ENCODE results near the gene MYRIP. TPM values are rescaled to one million over a fixed set of nuclear protein-coding genes. Genes with fewer than 3 reads are reported as not detected.

Gene MYRIP
- total and polyA plus RNA-seq, 5 donors from 2014 or later, result not detected

GRCh38 chr3:39779511-39780230, 29.7 kb upstream of the MYRIP start:
- ATAC-seq (ENCODE audit: low read depth in 2 of 2), result no peak
- peaks cover 4% of the 10 kb centered on the region for H3K27me3 Mint-ChIP-seq

GRCh38 chr3:39780352-39780751, 29.1 kb upstream of the MYRIP start:
- Histone ChIP-seq H3K4me3 (ENCODE audit: low read depth, low read length) (no peak overlapping the region), H3K36me3 (ENCODE audit: control insufficient read depth, insufficient read depth, low read length) (no peaks in the 10 kb centered on the region), H3K9me3 (ENCODE audit: control insufficient read depth in 2 of 2, low read length in 2 of 2) (no peaks in the 10 kb centered on the region), H3K27me3 (ENCODE audit: control insufficient read depth, insufficient read depth, low read length) (peaks cover 5% of the 10 kb centered on the region), H3K27ac (ENCODE audit: insufficient read depth, low read length, poor library complexity, severe bottlenecking) (no peak overlapping the region), H3K4me1 (ENCODE audit: control insufficient read depth, insufficient read depth, low read length, poor library complexity, severe bottlenecking) (no peaks in the 10 kb centered on the region)
- peaks cover 0 to 6% (median 2%) of the 10 kb centered on the region in 7 donors for H3K9me3 Mint-ChIP-seq
- no peak overlapping the region for H3K27ac Mint-ChIP-seq
- no peak for DNase-seq
- ATAC-seq (ENCODE audit: low read depth in 2 of 2), result no peak
- H3K36me3 Mint-ChIP-seq, result no peaks in the 10 kb centered on the region
- peaks cover 4% of the 10 kb centered on the region for H3K27me3 Mint-ChIP-seq
- no peak overlapping the region for H3K4me3 Mint-ChIP-seq
- H3K4me1 Mint-ChIP-seq, result no peaks in the 10 kb centered on the region

More at GRCh38 chr3:39779511-39780230, 29.7 kb upstream of the MYRIP start:
- Histone ChIP-seq H3K27me3 (ENCODE audit: control insufficient read depth, insufficient read depth, low read length) (peaks cover 5% of the 10 kb centered on the region), H3K9me3 (ENCODE audit: control insufficient read depth in 2 of 2, low read length in 2 of 2) (no peaks in the 10 kb centered on the region), H3K36me3 (ENCODE audit: control insufficient read depth, insufficient read depth, low read length) (no peaks in the 10 kb centered on the region), H3K4me3 (ENCODE audit: low read depth, low read length) (no peak overlapping the region), H3K4me1 (ENCODE audit: control insufficient read depth, insufficient read depth, low read length, poor library complexity, severe bottlenecking) (no peaks in the 10 kb centered on the region), H3K27ac (ENCODE audit: insufficient read depth, low read length, poor library complexity, severe bottlenecking) (no peak overlapping the region)
- no peak overlapping the region for H3K27ac Mint-ChIP-seq
- H3K9me3 Mint-ChIP-seq, result peaks cover 0 to 6% (median 3%) of the 10 kb centered on the region in 7 donors
- no peaks in the 10 kb centered on the region for H3K36me3 Mint-ChIP-seq
- no peak for DNase-seq
- no peak overlapping the region for H3K4me3 Mint-ChIP-seq
- H3K4me1 Mint-ChIP-seq, result no peaks in the 10 kb centered on the region

GRCh38 chr3:39781025-39781424, 28.4 kb upstream of the MYRIP start:
- no peaks in the 10 kb centered on the region for H3K36me3 Mint-ChIP-seq
- Histone ChIP-seq H3K27me3 (ENCODE audit: control insufficient read depth, insufficient read depth, low read length) (peaks cover 5% of the 10 kb centered on the region), H3K36me3 (ENCODE audit: control insufficient read depth, insufficient read depth, low read length) (no peaks in the 10 kb centered on the region), H3K4me3 (ENCODE audit: low read depth, low read length) (no peak overlapping the region), H3K27ac (ENCODE audit: insufficient read depth, low read length, poor library complexity, severe bottlenecking) (no peak overlapping the region), H3K4me1 (ENCODE audit: control insufficient read depth, insufficient read depth, low read length, poor library complexity, severe bottlenecking) (no peaks in the 10 kb centered on the region), H3K9me3 (ENCODE audit: control insufficient read depth in 2 of 2, low read length in 2 of 2) (no peaks in the 10 kb centered on the region)
- H3K27ac Mint-ChIP-seq, result no peak overlapping the region
- DNase-seq (no peak), ATAC-seq (ENCODE audit: low read depth in 2 of 2) (no peak)
- H3K4me3 Mint-ChIP-seq, result no peak overlapping the region
- H3K9me3 Mint-ChIP-seq, result peaks cover 0 to 6% (median 2%) of the 10 kb centered on the region in 7 donors
- peaks cover 4% of the 10 kb centered on the region for H3K27me3 Mint-ChIP-seq
- no peaks in the 10 kb centered on the region for H3K4me1 Mint-ChIP-seq

GRCh38 chr3:39781632-39782031, 27.8 kb upstream of the MYRIP start:
- Histone ChIP-seq H3K4me1 (ENCODE audit: control insufficient read depth, insufficient read depth, low read length, poor library complexity, severe bottlenecking) (no peaks in the 10 kb centered on the region), H3K27me3 (ENCODE audit: control insufficient read depth, insufficient read depth, low read length) (peaks cover 5% of the 10 kb centered on the region), H3K9me3 (ENCODE audit: control insufficient read depth in 2 of 2, low read length in 2 of 2) (no peaks in the 10 kb centered on the region), H3K4me3 (ENCODE audit: low read depth, low read length) (no peak overlapping the region), H3K36me3 (ENCODE audit: control insufficient read depth, insufficient read depth, low read length) (no peaks in the 10 kb centered on the region), H3K27ac (ENCODE audit: insufficient read depth, low read length, poor library complexity, severe bottlenecking) (no peak overlapping the region)
- peaks cover 0 to 6% (median 2%) of the 10 kb centered on the region in 7 donors for H3K9me3 Mint-ChIP-seq
- H3K4me3 Mint-ChIP-seq, result no peak overlapping the region
- no peak for ATAC-seq (ENCODE audit: low read depth in 2 of 2)
- no peak for DNase-seq
- H3K4me1 Mint-ChIP-seq, result no peaks in the 10 kb centered on the region
- no peaks in the 10 kb centered on the region for H3K36me3 Mint-ChIP-seq
- H3K27ac Mint-ChIP-seq, result no peak overlapping the region
- peaks cover 4% of the 10 kb centered on the region for H3K27me3 Mint-ChIP-seq

GRCh38 chr3:39783680-39784079, 25.7 kb upstream of the MYRIP start:
- H3K4me1 Mint-ChIP-seq, result no peaks in the 10 kb centered on the region
- H3K36me3 ChIP-seq (ENCODE audit: control insufficient read depth, insufficient read depth, low read length), result no peaks in the 10 kb centered on the region
- no peak overlapping the region for H3K27ac ChIP-seq (ENCODE audit: insufficient read depth, low read length, poor library complexity, severe bottlenecking)
- no peak overlapping the region for H3K4me3 Mint-ChIP-seq
- no peaks in the 10 kb centered on the region for H3K4me1 ChIP-seq (ENCODE audit: control insufficient read depth, insufficient read depth, low read length, poor library complexity, severe bottlenecking)
- no peak for DNase-seq
- H3K4me3 ChIP-seq (ENCODE audit: low read depth, low read length), result no peak overlapping the region
- H3K36me3 Mint-ChIP-seq, result no peaks in the 10 kb centered on the region
- ATAC-seq (ENCODE audit: low read depth in 2 of 2), result no peak
- no peak overlapping the region for H3K27ac Mint-ChIP-seq
- H3K9me3 Mint-ChIP-seq, result peaks cover 0 to 4% (median 0%) of the 10 kb centered on the region in 7 donors
- H3K9me3 ChIP-seq (ENCODE audit: control insufficient read depth in 2 of 2, low read length in 2 of 2), result no peaks in the 10 kb centered on the region
- peaks cover 4% of the 10 kb centered on the region for H3K27me3 Mint-ChIP-seq
- peaks cover 5% of the 10 kb centered on the region for H3K27me3 ChIP-seq (ENCODE audit: control insufficient read depth, insufficient read depth, low read length)

GRCh38 chr3:39784922-39785321, 24.5 kb upstream of the MYRIP start:
- Histone ChIP-seq H3K27ac (ENCODE audit: insufficient read depth, low read length, poor library complexity, severe bottlenecking) (no peak overlapping the region), H3K4me3 (ENCODE audit: low read depth, low read length) (no peak overlapping the region), H3K9me3 (ENCODE audit: control insufficient read depth in 2 of 2, low read length in 2 of 2) (no peaks in the 10 kb centered on the region), H3K4me1 (ENCODE audit: control insufficient read depth, insufficient read depth, low read length, poor library complexity, severe bottlenecking) (no peaks in the 10 kb centered on the region), H3K27me3 (ENCODE audit: control insufficient read depth, insufficient read depth, low read length) (peaks cover 5% of the 10 kb centered on the region), H3K36me3 (ENCODE audit: control insufficient read depth, insufficient read depth, low read length) (no peaks in the 10 kb centered on the region)
- Mint-ChIP-seq H3K4me1 (no peaks in the 10 kb centered on the region), H3K36me3 (no peaks in the 10 kb centered on the region), H3K4me3 (no peak overlapping the region), H3K9me3 (peaks cover 0 to 2% (median 0%) of the 10 kb centered on the region in 7 donors), H3K27ac (no peak overlapping the region), H3K27me3 (peaks cover 8% of the 10 kb centered on the region)
- DNase-seq, result no peak
- no peak for ATAC-seq (ENCODE audit: low read depth in 2 of 2)

GRCh38 chr3:39788128-39788883, 21.1 kb upstream of the MYRIP start:
- H3K4me3 ChIP-seq (ENCODE audit: low read depth, low read length), result no peak overlapping the region
- no peak overlapping the region for H3K27ac ChIP-seq (ENCODE audit: insufficient read depth, low read length, poor library complexity, severe bottlenecking)
- no peak overlapping the region for H3K4me3 Mint-ChIP-seq
- no peak for DNase-seq
- no peaks in the 10 kb centered on the region for H3K36me3 Mint-ChIP-seq
- H3K36me3 ChIP-seq (ENCODE audit: control insufficient read depth, insufficient read depth, low read length), result no peaks in the 10 kb centered on the region
- H3K4me1 Mint-ChIP-seq, result no peaks in the 10 kb centered on the region
- no peaks in the 10 kb centered on the region for H3K4me1 ChIP-seq (ENCODE audit: control insufficient read depth, insufficient read depth, low read length, poor library complexity, severe bottlenecking)
- H3K9me3 ChIP-seq (ENCODE audit: control insufficient read depth in 2 of 2, low read length in 2 of 2), result no peaks in the 10 kb centered on the region
- peaks cover 4% of the 10 kb centered on the region for H3K27me3 Mint-ChIP-seq
- ATAC-seq (ENCODE audit: low read depth in 2 of 2), result no peak
- H3K9me3 Mint-ChIP-seq, result no peaks in the 10 kb centered on the region
- no peak overlapping the region for H3K27ac Mint-ChIP-seq
- H3K27me3 ChIP-seq (ENCODE audit: control insufficient read depth, insufficient read depth, low read length), result no peaks in the 10 kb centered on the region

Data from CD4-positive, CD25-positive, alpha-beta regulatory T cell (primary cell).